Left ventricle myocardium inferior (tissue), 1 donor: Measurements from ENCODE around the gene HGFAC. TPM values are rescaled to one million over a fixed set of nuclear protein-coding genes. Genes with fewer than 3 reads are reported as not detected.

Source experiments
- DNase-seq: peaks from one replicate; pipeline ENCODE4 v3.0.0-alpha.2; 2020
- H3K27ac ChIP-seq: fragments of 200-600 bp; replicated peaks from 2 replicates; pipeline ENCODE4 v1.8.0; 2021
- H3K27me3 ChIP-seq: fragments of 200-600 bp; 2 replicates; pipeline ENCODE4 v1.8.0; 2021; ENCODE audit warnings: low read depth
- H3K36me3 ChIP-seq: fragments of 200-600 bp; 2 replicates; pipeline ENCODE4 v1.8.0; 2021
- H3K4me1 ChIP-seq: fragments of 200-600 bp; 2 replicates; pipeline ENCODE4 v1.8.0; 2021
- H3K4me3 ChIP-seq: fragments of 200-600 bp; 2 replicates; pipeline ENCODE4 v1.8.0; 2021; ENCODE audit warnings: mild to moderate bottlenecking, moderate library complexity
- H3K9me3 ChIP-seq: fragments of 200-600 bp; replicated peaks from 2 replicates; pipeline ENCODE4 v1.8.0; 2021
- CTCF ChIP-seq: fragments of 200-600 bp; IDR thresholded peaks from 2 replicates; pipeline ENCODE4 v1.8.0; 2021; ENCODE audit warnings: antibody characterized with exemption, mild to moderate bottlenecking, borderline replicate concordance
- intact Hi-C: fragments of 100-400 bp; cut with micrococcal nuclease; formaldehyde crosslinking; loops from one replicate; pipeline ENCODE4 v1.11.0; 2022
- total RNA-seq: library from RNA; stranded (reverse); fragmentation: NEBNext Ultra II Directional; extraction: Animal tissue kit (Norgen Biotek cat#: 25700); gene quantifications from one replicate; pipeline ENCODE4 v1.2.1, GENCODE V29; 2021
- donor health status: DM: no; HTN: yes; CAD: no; lungs with severe emphysema.

Gene HGFAC
- total RNA-seq, 1 donor from 2014 or later = 0.80 TPM

GRCh38 chr4:3495204-3495975 lies 53.6 kb downstream of the HGFAC start:
- TF ChIP-seq CTCF = no peak
- no peak for DNase-seq

GRCh38 chr4:3496021-3496420 lies 54.3 kb downstream of the HGFAC start:
- DNase-seq = no peak
- no peaks in the 10 kb centered on the region for H3K9me3 ChIP-seq
- intact Hi-C loops = no loop called here
- peaks cover 62% of the 10 kb centered on the region for H3K4me1 ChIP-seq
- H3K27me3 ChIP-seq = peaks cover 48% of the 10 kb centered on the region
- H3K4me3 ChIP-seq = no peak overlapping the region
- no peak for TF ChIP-seq CTCF
- peak overlapping the region; percentile 8 for H3K27ac ChIP-seq
- peaks cover 21% of the 10 kb centered on the region for H3K36me3 ChIP-seq

More at GRCh38 chr4:3495204-3495975, 53.6 kb downstream of the HGFAC start:
- H3K9me3 ChIP-seq = no peaks in the 10 kb centered on the region
- H3K27ac ChIP-seq = peak overlapping the region; percentile 42
- H3K36me3 ChIP-seq = peaks cover 17% of the 10 kb centered on the region
- peaks cover 48% of the 10 kb centered on the region for H3K27me3 ChIP-seq
- intact Hi-C loops = no loop called here
- H3K4me1 ChIP-seq = peaks cover 56% of the 10 kb centered on the region
- no peak overlapping the region for H3K4me3 ChIP-seq

DNA sequence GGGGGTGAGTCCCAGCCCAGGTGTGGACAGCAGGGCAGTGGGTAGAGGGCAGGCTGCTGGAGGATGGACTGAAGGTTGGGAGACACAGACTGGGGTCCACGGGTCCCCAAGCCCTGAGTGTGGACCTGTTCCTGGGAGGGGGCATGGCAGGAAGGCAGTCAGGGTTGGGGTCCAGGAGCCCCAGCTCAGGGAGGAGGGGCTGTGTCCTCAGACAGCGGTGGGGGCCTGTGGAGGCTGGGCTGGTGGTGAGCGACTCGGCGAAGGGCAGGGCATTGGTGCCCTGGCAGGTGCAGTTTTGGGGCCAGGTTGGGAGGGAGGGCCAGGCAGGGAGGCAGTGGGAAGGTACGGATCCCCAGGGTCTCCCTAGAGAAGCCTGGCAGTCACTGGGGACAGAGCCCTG lies 55.3 kb downstream of the HGFAC start:
- Histone ChIP-seq H3K9me3 (no peaks in the 10 kb centered on the region), H3K27me3 (peaks cover 40% of the 10 kb centered on the region), H3K4me1 (peaks cover 73% of the 10 kb centered on the region), H3K4me3 (no peak overlapping the region), H3K36me3 (peaks cover 12% of the 10 kb centered on the region), H3K27ac (peak overlapping the region; percentile 38)
- no peak for TF ChIP-seq CTCF
- no peak for DNase-seq
- intact Hi-C loops = no loop called here

- intact Hi-C loops = no loop called here
- no peak for TF ChIP-seq CTCF
- Histone ChIP-seq H3K4me1 (peaks cover 80% of the 10 kb centered on the region), H3K9me3 (no peaks in the 10 kb centered on the region), H3K27ac (peak overlapping the region; percentile 38), H3K27me3 (peaks cover 34% of the 10 kb centered on the region), H3K4me3 (no peak overlapping the region), H3K36me3 (peaks cover 12% of the 10 kb centered on the region)
- DNase-seq = no peak
These were observed 56.0 kb downstream of the HGFAC start for GRCh38 chr4:3497523-3498389.

GRCh38 chr4:3498407-3498806 lies 56.6 kb downstream of the HGFAC start:
- TF ChIP-seq CTCF = no peak
- H3K27ac ChIP-seq = peak overlapping the region; percentile 38
- intact Hi-C loops = no loop called here

More at GRCh38 chr4:3498407-3498806, 56.6 kb downstream of the HGFAC start:
- Histone ChIP-seq H3K4me3 (no peak overlapping the region), H3K4me1 (peaks cover 85% of the 10 kb centered on the region), H3K27me3 (peaks cover 27% of the 10 kb centered on the region), H3K9me3 (no peaks in the 10 kb centered on the region), H3K36me3 (peaks cover 5% of the 10 kb centered on the region)
- no peak for DNase-seq

Other genes starting within 250 kb of the HGFAC start
- gene MSANTD1, start 192.8 kb upstream of the HGFAC start, total RNA-seq = 0.44 TPM
- 13.4 TPM for gene RGS12, start 148.9 kb upstream of the HGFAC start, total RNA-seq
- gene DOK7, start 21.3 kb downstream of the HGFAC start, total RNA-seq = 46.7 TPM
- 297 TPM for gene LRPAP1, start 90.5 kb downstream of the HGFAC start, total RNA-seq